Heart left ventricle (tissue), 16 donors: Measurements from ENCODE around the gene LFNG. TPM values are rescaled to one million over a fixed set of nuclear protein-coding genes. Genes with fewer than 3 reads are reported as not detected.

ENCODE experiments used
- ATAC-seq, 4 donors: fragments of 200-7000 bp; cut with Tn5 transposase; one replicate each; pipeline ENCODE4 v1.9.1; 2020 to 2022; ENCODE audit warnings: moderate library complexity in 4 of 4, mild to moderate bottlenecking in 3 of 4, moderate number of reproducible peaks in 1 of 4
- DNase-seq, 5 donors: peaks; one replicate each; pipeline ENCODE4 v3.0.0-alpha.2; 2020
- H3K27ac ChIP-seq, 12 donors: fragments of 200-600 bp; sonication (generic) in 4 of 12; one replicate each; pipeline versions ENCODE4 v1.5.0 to v1.8.0; 2016 to 2022; ENCODE audit warnings: mild to moderate bottlenecking in 2 of 12
- H3K27me3 ChIP-seq, 9 donors: fragments of 200-600 bp; sonication (generic) in 2 of 9; one replicate each; pipeline versions ENCODE4 v1.5.1 to v1.8.0; 2016 to 2022; ENCODE audit warnings: mild to moderate bottlenecking in 3 of 9
- H3K36me3 ChIP-seq, 9 donors: fragments of 200-600 bp; sonication (generic) in 2 of 9; one replicate each; pipeline versions ENCODE4 v1.5.0 to v1.8.0; 2018 to 2022; ENCODE audit warnings: mild to moderate bottlenecking in 2 of 9
- H3K4me1 ChIP-seq, 12 donors: fragments of 200-600 bp; sonication (generic) in 4 of 12; one replicate each; pipeline versions ENCODE4 v1.5.0 to v1.8.0; 2016 to 2022; ENCODE audit warnings: mild to moderate bottlenecking in 3 of 12
- H3K4me3 ChIP-seq, 12 donors: fragments of 200-600 bp; sonication (generic) in 4 of 12; one replicate each; pipeline versions ENCODE4 v1.5.0 to v1.8.0; 2017 to 2022; ENCODE audit warnings: mild to moderate bottlenecking in 9 of 12, moderate library complexity in 4 of 12
- H3K9me3 ChIP-seq, 12 donors: fragments of 200-600 bp; sonication (generic) in 4 of 12; one replicate each; pipeline versions ENCODE4 v1.5.0 to v1.8.0; 2016 to 2022; ENCODE audit warnings: mild to moderate bottlenecking in 1 of 12
- CTCF ChIP-seq, 12 donors: fragments of 200-600 bp; sonication (generic) in 4 of 12; IDR thresholded peaks; one replicate each; pipeline versions ENCODE4 v1.5.0 to v1.8.0; 2018 to 2022; ENCODE audit warnings: antibody characterized with exemption in 12 of 12, mild to moderate bottlenecking in 5 of 12
- POLR2A ChIP-seq, 2 donors: fragments of 450-650 bp; IDR thresholded peaks; one replicate each; pipeline ENCODE4 v1.6.1; 2017; ENCODE audit warnings: antibody characterized with exemption in 2 of 2, mild to moderate bottlenecking in 2 of 2, moderate library complexity in 2 of 2
- WGBS, 4 donors: extraction: QIAGEN DNeasy Blood & Tissue Kit in 2 of 4; methylation state at CpG; one replicate each; pipeline versions ENCODE4 v1.1.5 to v1.1.7; 2013 to 2018; 5-methylcytosine and 5-hydroxymethylcytosine counted together
- intact Hi-C, 10 donors: fragments of 100-400 bp; cut with DNase I; formaldehyde crosslinking; loops; one replicate each; pipeline versions ENCODE4 v1.11.1 to v1.14.2; 2022
- polyA plus RNA-seq, 2 donors: library from polyadenylated mRNA; stranded (reverse); fragments of 200-250 nt; gene quantifications; one replicate each; pipeline ENCODE4 v1.2.3, GENCODE V29; 2013
- total RNA-seq, 9 donors: library from RNA; depleted of rRNA in 2 of 9; stranded (reverse); fragments of >200 nt in 2 of 9; fragmentation: NEBNext Ultra II Directional in 3 of 9; extraction: Animal tissue kit (Norgen Biotek cat#: 25700) in 3 of 9; gene quantifications; one replicate each; pipeline versions ENCODE4 v1.1.0 to v1.2.4, GENCODE V29; 2016 to 2023
- donor health status: ischemic (EF 13 %, LVEDD 7.1; RV severe dilation, severe dysfunction).
- donor health status: healthy with polysubstance abuse.
- donor health status: DM: no; HTN: yes; CAD: no.
- donor health status: DM: no; HTN: no; CAD: no.
- donor health status: ischemic (EF 25% LVEDD 6.9; RV normal size, moderate dysfunction).
- donor health status: ischemic (EF 25% LVEDD 5.7; RV mildly dilated, moderate dysfunction).
- donor health status: healthy.
- donor health status: DM: yes; HTN: yes; CAD: no.
- donor health status: ischemic (EF 35%, LVEDD 5.7; RV mildly dilated, moderate dysfunction).
- donor health status: nonischemic (EF 11% LVEDD 7.7; RV severe dilation, severe dysfunction).
- donor health status: DM: yes; HTN: yes; CAD: no.
- donor health status: PGD.
- donor health status: ischemic (EF 29% LVEDD 5.4; RV normal size, mild dysfunction).
- donor health status: nonischemic (EF 23%, LVEDD 6.1; RV moderate dilation, normal function).

The LFNG gene
- total and polyA plus RNA-seq, 11 donors = 3.1 to 22.8 (median 7.6) TPM

- DNase-seq = no peak
- peak overlapping the region in 8 of 12 donors; percentile 19 to 81 (median 40) for H3K27ac ChIP-seq
- 60 to 74% (median 67%) methylated on average over 6 of the region's 6 CpGs for WGBS, 4 donors
Measured at GRCh38 chr7:2507917-2508306, 11.7 kb upstream of the LFNG start.

GRCh38 chr7:2508327-2509215 lies 11.0 kb upstream of the LFNG start:
- H3K27me3 ChIP-seq = no peaks in the 10 kb centered on the region
- TF ChIP-seq CTCF (IDR thresholded peaks at IDR 0.05) (no peak), POLR2A (IDR thresholded peaks at IDR 0.05) (no peak)
- peak overlapping the region in 4 of 12 donors; percentile 2 to 25 (median 8) for H3K4me3 ChIP-seq
- ATAC-seq (peak; percentile 44 to 79 (median 60)), DNase-seq (peak in 4 of 5 donors; percentile 74 to 82 (median 82))
- intact Hi-C loops = no loop called here
- peak overlapping the region in 9 of 12 donors; percentile 19 to 89 (median 53) for H3K27ac ChIP-seq
- H3K4me1 ChIP-seq = peaks cover 8 to 60% (median 47%) of the 10 kb centered on the region in 12 donors
- no peaks in the 10 kb centered on the region for H3K36me3 ChIP-seq
- WGBS, 4 donors = 46 to 71% (median 47%) methylated on average over 21 to 43 of the region's 43 CpGs
- H3K9me3 ChIP-seq = no peaks in the 10 kb centered on the region

More at GRCh38 chr7:2507917-2508306, 11.7 kb upstream of the LFNG start:
- H3K4me3 ChIP-seq = peak overlapping the region in 3 of 12 donors; percentile 2 to 25 (median 4)
- TF ChIP-seq CTCF (IDR thresholded peaks at IDR 0.05) (no peak), POLR2A (IDR thresholded peaks at IDR 0.05) (no peak)
- H3K27me3 ChIP-seq = no peaks in the 10 kb centered on the region
- intact Hi-C loops = no loop called here
- ATAC-seq = no peak
- H3K36me3 ChIP-seq = no peaks in the 10 kb centered on the region
- H3K4me1 ChIP-seq = peaks cover 8 to 66% (median 50%) of the 10 kb centered on the region in 12 donors
- H3K9me3 ChIP-seq = no peaks in the 10 kb centered on the region

DNA sequence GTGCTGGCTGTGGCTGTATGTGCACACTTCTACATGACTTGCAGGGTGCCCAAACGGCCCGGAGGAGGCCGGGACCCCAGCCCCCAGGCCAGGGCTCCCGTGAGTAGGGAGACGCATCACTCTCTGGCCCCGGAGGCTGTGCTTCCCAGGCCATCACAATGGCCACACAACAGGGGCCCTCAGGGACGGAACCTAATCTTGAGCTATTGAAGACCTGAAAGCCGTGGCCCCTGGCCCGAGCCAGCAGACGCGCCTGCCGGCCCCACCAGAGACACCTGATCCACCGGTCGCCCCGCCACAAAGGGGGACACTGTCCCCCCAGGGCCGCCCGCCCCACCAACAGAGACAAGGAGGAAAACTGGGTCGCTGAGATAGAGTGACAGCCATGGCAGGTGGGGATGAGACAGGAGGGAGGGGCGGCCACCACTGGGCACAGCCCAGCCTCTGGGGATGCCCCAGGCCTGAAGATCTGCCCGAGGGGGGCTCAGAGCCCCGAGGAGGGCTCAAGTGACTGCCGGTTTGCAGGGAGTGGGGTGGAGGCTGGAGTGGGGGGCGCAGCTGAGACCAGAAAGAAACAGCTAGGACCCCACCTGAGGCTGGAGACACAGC lies 10.2 kb upstream of the LFNG start:
- TF ChIP-seq POLR2A (IDR thresholded peaks at IDR 0.05) (no peak), CTCF (IDR thresholded peaks at IDR 0.05) (no peak)
- H3K4me1 ChIP-seq = peaks cover 8 to 59% (median 47%) of the 10 kb centered on the region in 12 donors
- peak overlapping the region in 4 of 12 donors; percentile 53 to 89 (median 78) for H3K27ac ChIP-seq
- H3K27me3 ChIP-seq = no peaks in the 10 kb centered on the region
- no peak for DNase-seq
- peak overlapping the region in 1 of 12 donors; percentile 25 for H3K4me3 ChIP-seq
- no peaks in the 10 kb centered on the region for H3K9me3 ChIP-seq
- WGBS, 4 donors = 77 to 100% (median 84%) methylated on average over 2 to 23 of the region's 23 CpGs
- intact Hi-C loops = no loop called here
- no peak for ATAC-seq
- H3K36me3 ChIP-seq = no peaks in the 10 kb centered on the region
